Hepatocyte (in vitro differentiated cells): ENCODE results near the gene CCDC70. TPM values are rescaled to one million over a fixed set of nuclear protein-coding genes. Genes with fewer than 3 reads are reported as not detected.

Experiments used
- DNase-seq: peaks from one replicate; pipeline ENCODE4 v3.0.0-alpha.2; 2016; ENCODE audit warnings: low spot score
- H2AFZ ChIP-seq: fragments of 200-600 bp; sonication (generic); 2 replicates; pipeline ENCODE4 v1.6.0; 2016; ENCODE audit warnings: antibody characterized with exemption, mild to moderate bottlenecking
- H3K27ac ChIP-seq: fragments of 200-600 bp; sonication (generic); 2 replicates; pipeline ENCODE4 v1.5.1; 2016; ENCODE audit warnings: mild to moderate bottlenecking
- H3K27me3 ChIP-seq: fragments of 200-600 bp; sonication (generic); 2 replicates; pipeline ENCODE4 v1.6.1; 2016
- H3K36me3 ChIP-seq: fragments of 200-600 bp; sonication (generic); replicated peaks from 2 replicates; pipeline ENCODE4 v1.5.1; 2016; ENCODE audit warnings: low read depth; ENCODE audit not compliant: insufficient read depth
- H3K4me1 ChIP-seq: fragments of 200-600 bp; sonication (generic); 2 replicates; pipeline ENCODE4 v1.5.1; 2016; ENCODE audit warnings: mild to moderate bottlenecking, moderate library complexity; ENCODE audit not compliant: insufficient read depth
- H3K4me2 ChIP-seq: fragments of 200-600 bp; sonication (generic); 2 replicates; pipeline ENCODE4 v1.6.0; 2016
- H3K4me3 ChIP-seq: fragments of 200-600 bp; sonication (generic); 2 replicates; pipeline ENCODE4 v1.5.1; 2016; ENCODE audit warnings: mild to moderate bottlenecking
- H3K79me2 ChIP-seq: fragments of 200-600 bp; sonication (generic); 2 replicates; pipeline ENCODE4 v1.6.0; 2017; ENCODE audit warnings: mild to moderate bottlenecking
- H3K9me2 ChIP-seq: fragments of 200-600 bp; sonication (generic); replicated peaks from 2 replicates; pipeline ENCODE4 v1.6.0; 2017; ENCODE audit warnings: mild to moderate bottlenecking; ENCODE audit not compliant: insufficient read depth
- H3K9me3 ChIP-seq: fragments of 200-600 bp; sonication (generic); 2 replicates; pipeline ENCODE4 v1.5.1; 2016; ENCODE audit warnings: low read depth, mild to moderate bottlenecking
- H4K20me1 ChIP-seq: fragments of 200-600 bp; sonication (generic); 2 replicates; pipeline ENCODE4 v1.6.0; 2016; ENCODE audit warnings: mild to moderate bottlenecking; ENCODE audit not compliant: insufficient read depth, poor library complexity, severe bottlenecking
- EZH2 ChIP-seq: fragments of 200-600 bp; sonication (generic); IDR thresholded peaks from 2 replicates; pipeline ENCODE4 v1.6.1; 2016; ENCODE audit warnings: antibody characterized with exemption, mild to moderate bottlenecking, borderline replicate concordance
- EZH2phosphoT487 ChIP-seq: fragments of 200-600 bp; sonication (generic); IDR thresholded peaks from one replicate; pipeline ENCODE4 v1.6.1; 2018; ENCODE audit warnings: antibody characterized with exemption, mild to moderate bottlenecking, low read depth, moderate library complexity; ENCODE audit not compliant: unreplicated experiment, severe bottlenecking
- WGBS: methylation state at CpG from one replicate; pipeline ENCODE4 v1.1.6; 2016; ENCODE audit warnings: low lambda C conversion rate; ENCODE audit errors: missing lambda C conversion rate; 5-methylcytosine and 5-hydroxymethylcytosine counted together
- polyA plus RNA-seq: library from polyadenylated mRNA; unstranded; fragments of >200 nt; fragmentation: Nextera tagmentation; extraction: Ambion mirVana; gene quantifications from 2 replicates; pipeline ENCODE4 v1.2.1, GENCODE V29; 2016
- total RNA-seq: library from RNA; depleted of rRNA; stranded (reverse); fragments of >200 nt; gene quantifications from 2 replicates; pipeline ENCODE4 v1.2.3, GENCODE V29; 2014
- TF ChIP-seq, protein P1 (sequence below): fragments of 200-600 bp; sonication (generic); IDR thresholded peaks from 2 replicates; pipeline ENCODE4 v1.5.1; 2016; ENCODE audit warnings: antibody characterized with exemption, mild to moderate bottlenecking; ENCODE audit not compliant: poor library complexity

Gene CCDC70
- total and polyA plus RNA-seq, 2 experiments from 2014 or later = not detected

DNA sequence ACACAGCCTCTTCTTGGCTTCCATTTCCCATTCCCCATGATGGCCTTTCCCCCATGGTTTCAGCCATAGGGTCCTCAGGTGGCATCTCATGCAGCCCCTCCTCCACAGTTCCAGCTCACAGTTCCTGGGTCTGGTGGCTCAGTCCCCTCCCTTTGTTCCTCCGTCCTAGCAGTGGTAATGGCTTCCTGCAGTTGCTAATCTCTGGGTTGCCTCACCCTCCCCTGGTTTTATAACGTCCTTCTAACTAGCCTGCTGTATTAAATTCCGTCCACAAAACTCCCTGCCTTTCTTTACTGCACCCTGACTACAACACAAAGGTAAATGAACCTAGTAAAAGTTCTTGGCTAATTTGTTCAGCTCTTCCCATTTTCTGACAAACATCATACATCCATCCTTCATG, 30.9 kb downstream of the CCDC70 start:
- TF ChIP-seq EZH2 (no peak), EZH2phosphoT487 (no peak)
- TF ChIP-seq, protein P1, sequence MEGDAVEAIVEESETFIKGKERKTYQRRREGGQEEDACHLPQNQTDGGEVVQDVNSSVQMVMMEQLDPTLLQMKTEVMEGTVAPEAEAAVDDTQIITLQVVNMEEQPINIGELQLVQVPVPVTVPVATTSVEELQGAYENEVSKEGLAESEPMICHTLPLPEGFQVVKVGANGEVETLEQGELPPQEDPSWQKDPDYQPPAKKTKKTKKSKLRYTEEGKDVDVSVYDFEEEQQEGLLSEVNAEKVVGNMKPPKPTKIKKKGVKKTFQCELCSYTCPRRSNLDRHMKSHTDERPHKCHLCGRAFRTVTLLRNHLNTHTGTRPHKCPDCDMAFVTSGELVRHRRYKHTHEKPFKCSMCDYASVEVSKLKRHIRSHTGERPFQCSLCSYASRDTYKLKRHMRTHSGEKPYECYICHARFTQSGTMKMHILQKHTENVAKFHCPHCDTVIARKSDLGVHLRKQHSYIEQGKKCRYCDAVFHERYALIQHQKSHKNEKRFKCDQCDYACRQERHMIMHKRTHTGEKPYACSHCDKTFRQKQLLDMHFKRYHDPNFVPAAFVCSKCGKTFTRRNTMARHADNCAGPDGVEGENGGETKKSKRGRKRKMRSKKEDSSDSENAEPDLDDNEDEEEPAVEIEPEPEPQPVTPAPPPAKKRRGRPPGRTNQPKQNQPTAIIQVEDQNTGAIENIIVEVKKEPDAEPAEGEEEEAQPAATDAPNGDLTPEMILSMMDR = no peak
- DNase-seq = no peak

GRCh38 chr13:51894239-51894638, 32.5 kb downstream of the CCDC70 start:
- H3K4me3 ChIP-seq = no peak overlapping the region
- H2AFZ ChIP-seq = no peak overlapping the region
- no peaks in the 10 kb centered on the region for H3K27me3 ChIP-seq
- H3K27ac ChIP-seq = no peak overlapping the region
- no peaks in the 10 kb centered on the region for H3K9me3 ChIP-seq
- no peak for DNase-seq
- 94% methylated on average over 4 of the region's 4 CpGs for WGBS
- no peaks in the 10 kb centered on the region for H3K9me2 ChIP-seq
- no peaks in the 10 kb centered on the region for H4K20me1 ChIP-seq
- H3K36me3 ChIP-seq = no peaks in the 10 kb centered on the region
- peaks cover 10% of the 10 kb centered on the region for H3K4me1 ChIP-seq
- no peak overlapping the region for H3K4me2 ChIP-seq
- no peak for TF ChIP-seq EZH2phosphoT487
- TF ChIP-seq EZH2 = no peak
- TF ChIP-seq, protein P1 = no peak
- no peaks in the 10 kb centered on the region for H3K79me2 ChIP-seq

More for the DNA sequence above, 30.9 kb downstream of the CCDC70 start:
- Histone ChIP-seq H3K27me3 (no peaks in the 10 kb centered on the region), H3K79me2 (no peaks in the 10 kb centered on the region), H3K9me2 (no peaks in the 10 kb centered on the region), H3K27ac (no peak overlapping the region), H2AFZ (no peak overlapping the region), H3K4me1 (peaks cover 10% of the 10 kb centered on the region), H3K9me3 (no peaks in the 10 kb centered on the region), H4K20me1 (no peaks in the 10 kb centered on the region), H3K4me2 (no peak overlapping the region), H3K4me3 (no peak overlapping the region), H3K36me3 (no peaks in the 10 kb centered on the region)
- WGBS = 50% methylated on average over 3 of the region's 3 CpGs

- Histone ChIP-seq H3K4me3 (no peak overlapping the region), H2AFZ (no peak overlapping the region), H3K4me2 (no peak overlapping the region), H3K36me3 (no peaks in the 10 kb centered on the region), H3K27me3 (no peaks in the 10 kb centered on the region), H3K79me2 (no peaks in the 10 kb centered on the region), H3K4me1 (peaks cover 10% of the 10 kb centered on the region), H3K27ac (no peak overlapping the region), H3K9me3 (no peaks in the 10 kb centered on the region), H3K9me2 (no peaks in the 10 kb centered on the region), H4K20me1 (no peaks in the 10 kb centered on the region)
- TF ChIP-seq, protein P1 = peak; percentile 77
- TF ChIP-seq EZH2phosphoT487 (no peak), EZH2 (no peak)
- peak; percentile 68 for DNase-seq
- 63% methylated on average over 9 of the region's 9 CpGs for whole genome bisulfite sequencing
Measured at GRCh38 chr13:51895906-51896888, 34.4 kb downstream of the CCDC70 start.
